Dedifferentiated amniotic fluid mesenchymal stem cell (primary cell): ENCODE measurements around the gene DMPK.
"Not testable (repeated sequence)": the region's sequence is repeated elsewhere in the genome, so short reads cannot be mapped to it uniquely, and the experiment has no call there.

Source experiments
- DNase-seq: peaks from one replicate; pipeline ENCODE4 v3.0.0-alpha.2; 2016; ENCODE audit errors: extremely low spot score

DMPK gene

GRCh38 chr19:45768984-45769782 lies 13.1 kb downstream of the DMPK start, which contains the start of gene SIX5:
Gene SIX5, minus strand, starts transcription at chr19:45769252. Its CDS starts 408 bp downstream, at chr19:45768844.
- peak; percentile 96 for DNase-seq

GRCh38 chr19:45768655-45768983 lies 13.7 kb downstream of the DMPK start:
- DNase-seq, result no peak

GRCh38 chr19:45767881-45768654 lies 14.2 kb downstream of the DMPK start:
- peak; percentile 37 for DNase-seq

- DNase-seq, result peak; percentile 85
These were observed 14.8 kb downstream of the DMPK start for GRCh38 chr19:45767410-45767880.

GRCh38 chr19:45766869-45767346 lies 15.4 kb downstream of the DMPK start:
- DNase-seq, result no peak

GRCh38 chr19:45766296-45766868 lies 15.9 kb downstream of the DMPK start:
- no peak for DNase-seq

- DNase-seq, result no peak
These were observed 16.5 kb downstream of the DMPK start for GRCh38 chr19:45765702-45766295.

- no peak for DNase-seq
These were observed 17.2 kb downstream of the DMPK start for GRCh38 chr19:45764945-45765701.

- no peak for DNase-seq
These were observed 17.8 kb downstream of the DMPK start for GRCh38 chr19:45764475-45764874.

GRCh38 chr19:45763691-45764294 lies 18.5 kb downstream of the DMPK start:
- no peak for DNase-seq

GRCh38 chr19:45762870-45763631 lies 19.2 kb downstream of the DMPK start:
- no peak for DNase-seq

- DNase-seq, result no peak
These were observed 20.6 kb downstream of the DMPK start for GRCh38 chr19:45761714-45762113.

- no peak for DNase-seq
These were observed 23.4 kb downstream of the DMPK start for GRCh38 chr19:45758921-45759320.

- DNase-seq, result no peak
These were observed 24.6 kb downstream of the DMPK start for GRCh38 chr19:45757695-45758094.

- no peak for DNase-seq
These were observed 28.0 kb downstream of the DMPK start for GRCh38 chr19:45754323-45754722.

GRCh38 chr19:45753548-45753947 lies 28.7 kb downstream of the DMPK start:
- DNase-seq, result no peak

GRCh38 chr19:45752639-45753038 lies 29.7 kb downstream of the DMPK start:
- no peak for DNase-seq

- not testable (repeated sequence) for DNase-seq
These were observed 30.8 kb downstream of the DMPK start for GRCh38 chr19:45751483-45751882.

GRCh38 chr19:45747513-45747912 lies 34.8 kb downstream of the DMPK start:
- DNase-seq, result no peak

- no peak for DNase-seq
These were observed 35.4 kb downstream of the DMPK start for GRCh38 chr19:45746866-45747265.
